Hematopoietic multipotent progenitor cell treated with erythropoietin and hydrocortisone succinate and interleukin-3 and kit ligand, for 15 days (in vitro differentiated cells): Measurements from ENCODE around the gene SMOC2.
"Not testable (repeated sequence)": the region's sequence is repeated elsewhere in the genome, so short reads cannot be mapped to it uniquely, and the experiment has no call there.

Experiments
- DNase-seq: peaks from one replicate; pipeline ENCODE4 v3.0.0-alpha.2; 2015; ENCODE audit warnings: low spot score

The SMOC2 gene

DNA sequence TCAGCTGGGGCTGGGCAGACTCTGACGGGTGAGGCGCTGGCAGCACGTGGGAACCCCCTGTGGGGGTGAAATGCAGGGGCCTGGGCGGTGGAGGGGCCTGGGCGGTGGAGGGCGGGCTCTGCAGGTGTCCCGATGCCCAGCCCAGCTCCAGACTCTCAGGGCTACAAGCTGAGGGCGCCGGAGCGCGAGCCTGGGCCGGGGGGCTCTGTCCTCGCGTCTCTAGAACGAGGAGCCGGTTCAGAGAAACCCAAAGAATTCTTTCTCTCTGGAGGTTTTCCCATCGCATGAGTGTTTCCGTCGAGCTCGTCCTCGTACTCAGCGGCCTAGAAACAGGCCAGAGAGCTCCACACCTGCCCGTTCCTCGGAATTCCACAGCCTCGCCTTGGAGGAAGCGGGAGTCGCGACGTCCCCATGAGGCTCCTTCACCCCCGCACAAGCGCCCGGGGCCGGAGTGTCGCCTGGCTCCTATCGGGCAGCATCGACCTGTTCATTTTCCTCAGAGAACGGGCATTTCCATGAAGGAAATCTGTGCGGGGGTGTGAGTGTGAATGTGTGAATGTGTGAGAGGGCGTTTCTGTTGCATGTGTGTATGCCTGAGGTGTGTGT lies 76.9 kb downstream of the SMOC2 start:
- DNase-seq = no peak

DNA sequence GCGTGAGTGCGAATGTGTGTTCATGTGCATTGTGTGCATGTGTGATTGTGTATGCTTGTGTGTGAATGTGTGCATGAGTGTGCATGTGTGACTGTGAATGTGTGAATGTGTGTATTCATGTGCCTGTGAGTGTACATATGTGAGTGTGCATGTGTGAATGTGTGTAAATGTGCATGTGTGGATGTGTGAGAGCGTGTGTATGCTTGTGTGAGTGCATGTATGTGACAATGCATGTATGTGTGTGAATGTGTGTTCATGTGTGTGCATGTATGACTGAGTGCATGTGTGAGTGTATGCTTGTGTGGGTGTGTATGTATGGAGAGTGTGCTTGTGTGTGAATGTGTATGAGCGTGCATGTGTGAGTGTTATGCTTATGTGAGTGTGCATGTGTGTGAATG lies 77.4 kb downstream of the SMOC2 start:
- DNase-seq = no peak

DNA sequence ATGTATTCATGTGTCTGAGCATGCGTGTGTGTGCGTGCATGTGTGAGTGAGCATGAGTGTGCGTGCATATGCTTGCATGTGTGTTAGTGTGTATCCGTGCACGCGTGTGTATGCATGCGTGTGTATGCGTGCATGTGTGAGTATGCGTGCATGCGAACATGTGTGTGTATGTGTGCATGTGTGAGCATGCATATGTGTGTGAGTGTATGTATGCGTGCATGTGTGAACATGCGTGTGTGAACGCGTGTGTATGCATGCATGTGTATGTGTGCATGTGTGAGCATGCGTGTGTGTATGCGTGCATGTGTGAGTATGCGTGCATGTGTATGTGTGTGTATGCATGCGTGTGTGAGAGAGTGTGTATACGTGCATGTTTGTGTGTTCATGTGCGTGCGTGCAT lies 77.9 kb downstream of the SMOC2 start:
- DNase-seq = no peak

DNA sequence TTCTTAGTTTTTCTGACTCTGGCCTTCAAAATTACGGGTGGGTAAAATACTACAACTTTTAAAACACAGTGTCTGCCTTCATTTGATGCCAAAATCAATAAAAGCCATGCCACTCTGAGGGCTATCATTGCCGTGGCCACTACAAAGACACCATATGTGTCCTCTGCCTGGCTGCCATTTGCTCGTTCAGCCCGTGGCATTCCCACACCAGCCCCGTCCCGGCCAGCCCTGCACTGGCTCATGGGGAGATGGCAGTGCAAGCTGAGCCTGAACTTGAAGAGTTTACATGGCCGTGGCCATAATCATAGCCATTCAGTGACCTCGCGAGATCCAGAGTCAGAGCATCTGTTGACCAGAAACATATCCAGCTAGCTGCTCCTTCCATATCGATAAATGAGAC lies 79.2 kb downstream of the SMOC2 start:
- DNase-seq = no peak

DNA sequence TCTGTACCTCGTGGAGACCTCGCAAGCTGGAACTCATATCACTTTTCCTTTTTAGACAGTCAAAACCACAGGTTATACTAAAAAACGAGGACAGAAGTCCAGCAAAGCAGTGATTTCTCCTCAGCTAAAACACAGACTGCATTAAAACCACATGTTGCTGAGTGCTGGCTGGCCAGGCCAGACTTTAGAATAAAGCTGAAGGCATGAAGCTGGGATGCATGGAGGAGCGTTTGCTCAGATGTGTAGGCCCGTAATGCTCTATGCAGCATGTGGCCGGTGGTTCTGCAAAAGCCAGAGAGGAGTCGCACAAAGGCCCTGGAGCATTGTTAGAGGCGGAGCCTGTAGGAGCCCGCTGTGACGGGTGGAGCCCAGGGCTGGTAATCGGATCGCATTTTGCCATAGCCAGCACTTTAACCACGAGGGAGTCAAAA lies 83.6 kb downstream of the SMOC2 start:
- no peak for DNase-seq

DNA sequence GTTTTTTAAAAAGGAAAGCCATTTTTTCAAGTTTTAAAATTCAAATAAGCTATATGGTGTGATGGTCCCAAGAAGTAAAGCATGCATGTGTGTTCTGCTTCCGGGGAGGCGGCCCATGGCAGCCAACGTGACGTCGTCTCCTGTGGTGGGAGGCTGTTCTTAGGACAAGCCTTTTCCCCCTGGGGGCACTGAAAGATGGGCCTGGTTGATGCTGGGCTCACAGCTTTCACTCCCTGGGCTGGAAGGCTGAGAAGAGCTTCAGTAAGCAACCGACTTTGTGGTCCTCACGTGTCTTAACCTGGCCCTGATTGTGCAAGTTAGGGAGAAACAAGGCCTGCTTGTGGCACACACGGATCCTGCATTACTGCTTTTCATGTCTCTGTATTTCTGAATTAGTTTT lies 84.1 kb downstream of the SMOC2 start:
- no peak for DNase-seq

DNA sequence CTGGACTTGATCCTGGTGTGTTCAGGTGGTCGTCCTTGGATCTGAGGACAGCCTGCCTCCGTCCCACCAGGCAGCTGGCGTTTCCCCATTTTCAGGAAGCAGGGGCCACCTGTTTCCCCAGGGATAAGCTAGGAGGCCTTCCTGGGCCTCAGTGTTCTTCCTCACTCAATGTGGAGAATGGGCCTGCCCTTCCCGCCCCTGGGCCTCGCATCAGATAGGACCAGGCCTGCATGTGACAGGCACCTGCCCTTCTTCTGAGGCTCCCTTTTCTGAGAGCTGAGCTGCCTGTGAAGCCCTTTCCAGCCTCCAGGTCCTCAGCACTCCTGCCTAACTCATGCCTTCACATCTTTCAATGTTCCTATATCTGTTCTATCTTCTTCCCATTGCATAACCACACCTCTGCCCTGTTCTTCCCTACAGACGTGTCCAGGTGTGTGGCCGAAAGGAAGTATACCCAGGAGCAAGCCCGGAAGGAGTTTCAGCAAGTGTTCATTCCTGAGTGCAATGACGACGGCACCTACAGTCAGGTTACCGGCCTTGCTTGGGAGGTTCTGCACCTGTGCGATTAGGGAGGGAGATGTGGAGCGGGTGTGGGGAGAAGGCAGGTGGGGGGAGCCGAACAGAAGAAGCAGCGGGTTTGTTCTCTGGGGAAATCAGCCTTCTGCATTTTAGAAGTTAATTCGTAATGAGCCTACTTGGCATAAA lies 85.1 kb downstream of the SMOC2 start:
- no peak for DNase-seq

DNA sequence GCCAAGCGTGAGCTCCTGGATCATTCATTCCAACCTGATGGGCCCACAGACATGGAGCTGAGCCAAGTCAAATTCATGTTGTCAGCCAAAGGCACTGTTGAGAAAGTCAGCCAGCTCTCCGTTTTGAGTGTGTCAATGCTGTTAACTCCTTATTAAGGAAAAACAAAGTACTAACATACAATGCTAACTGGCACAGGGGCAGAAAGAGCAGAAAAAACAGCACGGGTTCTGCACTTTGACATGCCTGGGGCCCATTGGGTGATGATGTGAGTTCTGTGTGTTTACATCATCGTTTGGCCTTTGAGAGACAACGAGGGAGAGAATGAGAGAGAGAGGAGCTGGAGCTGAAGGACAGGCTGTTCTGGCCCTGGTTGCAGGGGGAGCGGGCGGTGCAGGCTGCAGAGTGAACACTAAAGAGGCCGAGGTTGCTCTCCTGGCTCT lies 85.9 kb downstream of the SMOC2 start:
- no peak for DNase-seq

DNA sequence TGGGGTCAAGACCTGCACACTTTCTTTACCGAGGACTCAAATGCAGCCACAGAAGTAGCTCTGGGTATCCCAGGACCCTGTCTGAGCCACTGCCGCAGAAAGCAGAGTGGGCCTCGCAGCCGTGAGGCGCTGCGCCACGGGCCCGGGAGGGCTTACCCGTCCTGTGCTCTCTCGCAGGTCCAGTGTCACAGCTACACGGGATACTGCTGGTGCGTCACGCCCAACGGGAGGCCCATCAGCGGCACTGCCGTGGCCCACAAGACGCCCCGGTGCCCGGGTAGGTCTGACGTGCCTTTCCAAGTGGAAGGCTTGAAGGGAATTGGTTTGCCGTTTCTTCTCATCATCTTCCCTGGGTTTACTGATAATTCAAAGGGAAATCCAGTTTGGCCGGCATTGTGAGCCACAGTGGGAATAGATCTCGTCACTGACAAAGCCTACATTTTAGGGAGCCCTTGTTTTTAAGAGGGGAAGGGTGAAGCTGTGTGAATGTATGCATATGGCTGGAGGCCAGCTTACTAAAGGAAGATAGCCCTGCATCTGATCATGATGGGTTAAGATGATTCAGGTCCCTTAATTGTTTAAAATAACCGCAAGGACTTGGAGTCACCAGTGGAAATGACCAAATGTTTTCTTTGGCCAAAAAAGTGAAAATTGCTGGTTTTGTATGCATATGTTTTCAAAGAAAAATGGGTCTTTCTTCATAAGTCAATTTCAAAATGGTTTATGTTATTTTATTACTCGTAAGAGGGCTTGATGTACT lies 86.6 kb downstream of the SMOC2 start:
- no peak for DNase-seq

DNA sequence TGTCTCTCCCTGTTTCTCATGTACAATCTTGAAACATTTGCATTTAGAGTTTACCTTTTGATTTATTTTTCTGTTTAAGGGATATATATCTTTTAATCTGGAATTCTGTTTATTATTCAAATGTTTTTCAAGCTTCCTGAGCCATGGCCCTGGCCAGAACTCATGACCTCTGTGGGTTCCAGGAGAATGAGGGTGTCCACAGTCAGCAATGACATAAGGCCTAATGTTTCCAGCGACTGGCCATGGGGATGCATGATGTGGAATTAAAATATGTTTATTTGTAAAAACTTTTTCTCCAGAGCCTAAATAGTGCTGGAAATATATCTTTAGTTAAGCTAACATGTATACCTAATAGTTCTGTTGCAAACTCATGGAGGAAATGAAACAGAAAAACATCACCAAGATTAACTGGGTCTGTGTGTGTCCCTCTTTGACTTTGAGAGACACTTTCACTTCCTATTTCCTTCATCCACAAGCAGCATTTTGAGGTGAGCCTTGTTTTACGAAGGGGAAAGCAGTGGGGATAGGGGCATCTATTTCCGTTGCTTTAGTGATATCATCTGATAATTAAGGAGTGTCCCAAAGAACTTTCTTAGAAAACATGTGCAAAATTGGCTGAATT lies 87.6 kb downstream of the SMOC2 start:
- DNase-seq = no peak

DNA sequence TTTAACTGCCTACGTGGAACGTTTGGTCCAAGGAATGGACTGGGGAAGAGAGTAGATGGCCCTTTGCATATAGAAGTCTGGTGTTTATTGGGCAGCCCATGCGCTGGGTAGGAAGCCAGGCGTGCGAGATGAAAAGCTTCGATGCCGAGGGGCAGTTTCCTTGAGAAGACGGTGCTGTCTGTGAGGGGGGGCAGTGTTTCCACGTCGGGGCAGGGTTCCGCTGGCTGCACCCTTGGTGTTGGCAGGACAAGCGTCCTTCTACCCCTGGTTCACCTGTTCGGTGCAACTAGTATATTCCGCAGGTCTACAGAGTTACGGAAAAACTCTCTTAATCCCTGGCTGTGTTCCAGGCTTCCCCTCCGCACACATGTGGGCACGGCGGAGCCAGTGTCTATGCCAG lies 88.2 kb downstream of the SMOC2 start:
- no peak for DNase-seq

DNA sequence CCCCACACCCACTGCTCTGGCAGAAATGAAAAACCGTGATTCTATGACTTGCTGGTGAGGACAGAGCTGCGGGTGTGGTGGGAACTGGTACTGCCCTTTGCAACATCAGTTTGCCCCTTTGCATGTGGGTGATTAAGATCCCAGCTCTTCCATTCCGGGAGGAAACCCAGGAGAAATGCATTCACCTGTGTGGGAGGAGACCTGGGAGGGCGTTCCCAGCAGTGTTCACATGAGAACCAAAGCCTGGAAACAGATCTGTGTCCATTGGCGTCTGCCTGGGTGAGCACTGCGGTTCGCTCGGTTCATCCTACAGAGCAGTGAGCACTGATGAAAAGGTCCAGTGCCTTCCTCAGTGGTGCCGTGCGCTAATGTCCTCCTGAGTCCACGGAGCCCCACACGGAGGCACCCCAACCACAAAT lies 89.7 kb downstream of the SMOC2 start:
- no peak for DNase-seq

DNA sequence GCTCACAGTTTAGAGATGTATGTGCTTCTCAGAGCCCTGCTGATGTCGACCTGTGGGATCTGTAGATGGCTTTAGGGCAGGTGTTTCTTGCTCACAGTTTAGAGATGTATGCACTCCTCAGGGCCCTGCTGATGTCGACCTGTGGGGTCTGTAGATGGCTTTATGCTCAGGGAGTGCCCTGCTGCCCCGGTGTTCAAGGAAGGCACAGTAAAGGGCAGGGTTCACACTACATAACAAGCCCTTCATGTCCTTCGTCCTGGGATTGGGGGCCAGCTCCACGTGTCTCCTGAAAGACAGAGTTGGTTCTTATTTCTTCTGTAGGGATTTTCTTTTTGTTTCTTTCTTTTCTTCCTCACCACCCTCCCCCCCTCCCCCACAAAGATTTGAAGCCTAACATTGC lies 91.1 kb downstream of the SMOC2 start:
- no peak for DNase-seq

DNA sequence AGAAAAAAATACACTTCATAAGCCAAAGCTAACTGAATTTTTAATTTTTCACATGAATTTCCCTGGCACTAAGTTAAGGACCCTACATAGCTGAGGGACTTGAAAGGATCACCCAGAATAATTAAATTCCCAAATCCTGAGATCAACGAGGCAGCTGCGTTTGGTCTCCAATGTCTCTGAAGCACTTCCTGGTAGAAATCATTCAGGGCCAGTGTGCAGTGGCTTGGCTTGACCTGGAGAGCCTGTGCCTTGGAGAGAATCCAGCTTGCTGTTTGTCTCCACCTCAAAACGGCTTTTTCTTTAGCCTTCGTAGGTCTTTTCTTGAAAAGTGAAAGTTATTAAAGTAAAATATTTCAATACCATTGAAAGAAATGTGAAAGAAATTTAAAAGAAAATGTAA lies 92.4 kb downstream of the SMOC2 start:
- no peak for DNase-seq

DNA sequence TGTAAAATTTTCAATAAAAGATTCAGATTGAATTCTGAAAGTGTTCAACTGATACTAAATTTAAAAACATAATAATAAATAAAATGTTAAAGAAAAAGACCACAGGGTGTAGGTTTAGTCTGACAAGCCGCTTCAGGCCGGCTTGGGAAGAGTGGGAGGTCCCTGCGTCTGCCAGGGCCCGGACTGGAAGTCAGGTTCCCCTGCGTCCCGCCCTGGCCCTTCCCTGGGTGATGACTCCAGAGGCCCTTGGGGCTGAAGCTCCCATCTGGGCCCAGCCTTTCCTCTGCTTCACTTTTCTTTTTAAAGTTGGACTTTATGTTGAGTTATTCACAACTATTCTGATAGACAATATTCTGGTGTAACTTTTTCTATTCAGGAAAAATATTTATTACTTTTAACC lies 93.3 kb downstream of the SMOC2 start:
- no peak for DNase-seq

DNA sequence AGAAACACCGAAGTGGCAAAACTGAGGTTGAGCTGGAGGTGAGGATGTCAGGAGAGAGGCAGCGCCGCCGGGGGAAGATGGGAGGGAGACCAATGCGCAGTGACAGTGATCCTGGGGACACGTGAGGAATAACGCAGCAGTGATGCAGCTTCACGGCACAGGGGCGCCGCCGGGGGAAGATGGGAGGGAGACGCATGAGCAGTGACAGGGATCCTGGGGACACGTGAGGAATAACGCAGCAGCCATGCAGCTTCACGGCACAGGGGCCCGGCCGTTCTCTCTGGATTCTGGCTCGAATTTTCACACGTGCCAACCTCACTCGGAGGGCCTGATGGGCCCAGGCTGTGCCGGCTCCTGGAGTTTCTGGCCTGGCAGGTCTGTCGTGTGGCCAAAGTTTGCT lies 94.7 kb downstream of the SMOC2 start:
- no peak for DNase-seq

DNA sequence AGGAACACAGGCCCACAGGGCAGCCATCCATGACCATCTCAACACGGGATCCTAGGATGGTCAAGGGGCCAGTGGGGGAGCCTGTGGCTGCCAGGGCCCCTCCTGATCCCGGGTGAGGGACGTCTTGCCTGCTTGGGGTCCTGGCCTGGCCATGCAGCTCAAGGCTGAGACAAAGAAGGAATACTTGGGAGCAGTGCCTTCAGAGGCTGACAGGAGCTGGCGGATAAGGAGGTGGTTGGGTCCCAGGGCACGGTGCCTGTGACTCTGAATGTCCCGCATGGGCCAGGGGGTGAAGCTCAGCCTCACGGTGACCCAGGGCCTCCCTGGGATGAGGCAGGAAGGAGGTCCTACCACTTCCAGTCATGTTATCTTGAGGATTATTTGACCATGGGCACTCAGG lies 95.2 kb downstream of the SMOC2 start:
- no peak for DNase-seq

DNA sequence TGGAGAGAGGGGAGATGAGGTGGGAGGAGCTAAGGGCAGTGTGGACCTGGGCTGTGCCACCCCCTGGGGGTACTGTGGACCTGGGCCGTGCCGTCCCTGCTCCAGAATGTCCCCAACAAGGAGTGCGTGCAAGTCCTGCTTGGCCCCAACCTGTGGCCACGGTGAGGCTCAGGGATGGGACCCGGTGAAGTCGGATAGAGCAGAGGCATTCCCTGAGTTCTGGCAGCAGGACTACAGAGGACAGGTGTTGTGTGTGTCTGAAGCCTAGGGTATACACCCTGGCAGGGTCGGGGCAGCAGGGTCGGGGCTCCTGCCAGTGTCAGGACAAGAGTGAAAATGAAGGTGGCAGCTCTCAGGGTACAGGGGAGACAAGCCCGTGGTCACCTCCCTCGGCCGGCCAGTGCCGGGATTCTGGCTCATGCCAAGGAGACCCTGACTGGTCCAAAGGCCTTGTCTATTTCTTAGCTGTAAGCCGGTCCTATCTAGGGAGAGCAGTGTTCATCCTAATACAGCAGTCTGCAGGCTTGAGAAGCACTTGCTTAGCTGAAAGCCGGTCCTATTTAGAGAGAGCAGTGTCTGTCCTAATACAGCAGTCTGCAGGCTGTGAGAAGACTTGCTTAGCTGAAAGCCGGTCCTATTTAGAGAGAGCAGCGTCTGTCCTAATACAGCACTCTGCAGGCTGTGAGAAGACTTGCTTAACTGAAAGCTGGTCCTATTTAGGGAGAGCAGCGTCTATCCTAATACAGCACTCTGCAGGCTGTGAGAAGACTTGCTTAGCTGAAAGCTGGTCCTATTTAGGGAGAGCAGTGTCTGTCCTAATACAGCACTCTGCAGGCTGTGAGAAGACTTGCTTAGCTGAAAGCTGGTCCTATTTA lies 95.9 kb downstream of the SMOC2 start:
- DNase-seq = no peak

DNA sequence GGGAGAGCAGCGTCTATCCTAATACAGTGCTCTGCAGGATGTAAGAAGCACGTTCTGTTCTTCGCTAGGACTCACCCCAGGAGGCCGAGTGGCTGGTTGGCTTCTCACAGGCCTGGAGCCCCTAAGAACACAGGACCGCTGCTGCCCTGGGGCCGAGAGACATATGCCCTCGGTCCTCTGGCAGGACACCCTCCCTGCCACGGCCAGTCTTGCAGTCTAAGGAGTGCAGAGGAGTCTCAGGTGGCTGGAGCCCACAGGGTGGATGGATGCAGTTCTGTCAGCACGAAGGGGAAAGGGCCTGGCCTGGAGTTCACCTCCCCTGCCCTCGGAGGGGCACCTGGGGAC lies 96.5 kb downstream of the SMOC2 start:
- DNase-seq = no peak

DNA sequence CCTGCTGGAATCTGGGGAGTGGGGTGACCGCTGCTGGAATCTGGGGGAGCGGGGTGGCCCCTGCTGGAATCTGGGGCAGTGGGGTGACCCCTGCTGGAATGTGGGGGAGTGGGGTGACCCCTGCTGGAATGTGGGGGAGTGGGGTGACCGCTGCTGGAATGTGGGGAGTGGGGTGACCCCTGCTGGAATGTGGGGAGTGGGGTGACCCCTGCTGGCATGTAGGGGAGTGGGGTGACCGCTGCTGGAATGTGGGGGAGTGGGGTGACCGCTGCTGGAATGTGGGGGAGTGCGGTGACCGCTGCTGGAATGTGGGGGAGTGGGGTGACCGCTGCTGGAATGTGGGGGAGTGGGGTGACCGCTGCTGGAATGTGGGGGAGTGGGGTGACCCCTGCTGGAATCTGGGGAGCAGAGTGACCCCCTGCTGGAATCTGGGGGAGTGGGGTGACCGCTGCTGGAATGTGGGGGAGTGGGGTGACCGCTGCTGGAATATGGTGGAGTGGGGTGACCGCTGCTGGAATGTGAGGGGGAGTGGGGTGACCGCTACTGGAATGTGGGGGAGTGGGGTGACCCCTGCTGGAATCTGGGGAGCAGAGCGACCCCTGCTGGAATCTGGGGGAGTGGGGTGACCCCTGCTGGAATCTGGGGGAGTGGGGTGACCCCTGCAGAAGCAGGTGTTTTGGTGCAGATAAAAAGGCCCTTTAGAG lies 97.4 kb downstream of the SMOC2 start:
- DNase-seq = not testable (repeated sequence)
